MM.1S (cell line): ENCODE data around the gene BCAS3.

Experiments
- EZH2 ChIP-seq: fragments of 300-600 bp; sonication (generic); optimal IDR thresholded peaks from 2 replicates; pipeline ENCODE3; 2017; ENCODE audit warnings: low read depth, mild to moderate bottlenecking, antibody characterized with exemption, low read length, mixed read lengths
- TF ChIP-seq, protein P1 (sequence below): fragments of 300-600 bp; sonication (generic); IDR thresholded peaks from 2 replicates; pipeline ENCODE4 v1.5.1; 2016; ENCODE audit warnings: antibody characterized with exemption, low read length, mixed read lengths

DNA sequence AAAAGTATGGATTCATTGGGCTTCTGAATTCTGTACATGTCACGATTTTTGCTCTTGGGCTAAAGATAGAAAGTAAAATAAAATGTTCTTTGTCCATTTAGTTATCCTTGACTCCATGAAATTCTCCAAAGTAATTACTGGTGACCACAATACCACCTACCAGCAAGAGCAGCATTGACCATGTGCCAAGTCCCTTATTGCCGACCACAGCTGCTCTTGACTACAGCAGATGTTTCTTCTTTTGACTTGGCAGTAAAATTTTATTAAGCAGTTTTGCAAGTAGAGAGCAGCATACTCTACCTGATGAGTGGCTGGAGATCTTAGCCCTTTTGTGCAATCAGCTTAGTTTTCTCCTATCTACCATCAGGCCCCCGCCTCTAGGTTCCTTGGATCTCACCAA lies 569.8 kb downstream of the BCAS3 start:
- TF ChIP-seq, protein P1, sequence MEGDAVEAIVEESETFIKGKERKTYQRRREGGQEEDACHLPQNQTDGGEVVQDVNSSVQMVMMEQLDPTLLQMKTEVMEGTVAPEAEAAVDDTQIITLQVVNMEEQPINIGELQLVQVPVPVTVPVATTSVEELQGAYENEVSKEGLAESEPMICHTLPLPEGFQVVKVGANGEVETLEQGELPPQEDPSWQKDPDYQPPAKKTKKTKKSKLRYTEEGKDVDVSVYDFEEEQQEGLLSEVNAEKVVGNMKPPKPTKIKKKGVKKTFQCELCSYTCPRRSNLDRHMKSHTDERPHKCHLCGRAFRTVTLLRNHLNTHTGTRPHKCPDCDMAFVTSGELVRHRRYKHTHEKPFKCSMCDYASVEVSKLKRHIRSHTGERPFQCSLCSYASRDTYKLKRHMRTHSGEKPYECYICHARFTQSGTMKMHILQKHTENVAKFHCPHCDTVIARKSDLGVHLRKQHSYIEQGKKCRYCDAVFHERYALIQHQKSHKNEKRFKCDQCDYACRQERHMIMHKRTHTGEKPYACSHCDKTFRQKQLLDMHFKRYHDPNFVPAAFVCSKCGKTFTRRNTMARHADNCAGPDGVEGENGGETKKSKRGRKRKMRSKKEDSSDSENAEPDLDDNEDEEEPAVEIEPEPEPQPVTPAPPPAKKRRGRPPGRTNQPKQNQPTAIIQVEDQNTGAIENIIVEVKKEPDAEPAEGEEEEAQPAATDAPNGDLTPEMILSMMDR, result no peak
- no peak for TF ChIP-seq EZH2
